Tibial nerve (tissue), 4 donors: ENCODE results near the gene SHC2. TPM values are rescaled to one million over a fixed set of nuclear protein-coding genes. Genes with fewer than 3 reads are reported as not detected.

ENCODE experiments used
- DNase-seq, 2 donors: peaks; one replicate each; pipeline ENCODE4 v3.0.0-alpha.2; 2019; ENCODE audit warnings: low spot score in 2 of 2
- H3K27ac ChIP-seq, 4 donors: fragments of 200-600 bp; sonication (generic) in 3 of 4; one replicate each; pipeline ENCODE4 v1.5.1; 2017 to 2019; ENCODE audit warnings: mild to moderate bottlenecking in 1 of 4
- H3K27me3 ChIP-seq, 2 donors: fragments of 200-600 bp; sonication (generic) in 1 of 2; one replicate each; pipeline versions ENCODE4 v1.5.1 to v1.6.0; 2017 to 2019
- H3K36me3 ChIP-seq, 3 donors: fragments of 200-600 bp; sonication (generic); one replicate each; pipeline ENCODE4 v1.5.1; 2018 to 2019
- H3K4me1 ChIP-seq, 4 donors: fragments of 200-600 bp; sonication (generic) in 3 of 4; one replicate each; pipeline ENCODE4 v1.5.1; 2017 to 2019
- H3K4me3 ChIP-seq, 4 donors: fragments of 200-600 bp; sonication (generic) in 3 of 4; one replicate each; pipeline ENCODE4 v1.5.1; 2017 to 2019; ENCODE audit warnings: mild to moderate bottlenecking in 1 of 4, moderate library complexity in 1 of 4
- H3K9me3 ChIP-seq, 4 donors: fragments of 200-600 bp; sonication (generic) in 3 of 4; one replicate each; pipeline ENCODE4 v1.5.1; 2017 to 2019
- CTCF ChIP-seq, 5 experiments: fragments of 200-600 bp in 3 of 5; fragments of 450-650 bp in 2 of 5; sonication (generic) in 3 of 5; IDR thresholded peaks; one replicate each; pipeline ENCODE4 v1.5.1; 2016 to 2019; ENCODE audit warnings: antibody characterized with exemption in 5 of 5, mild to moderate bottlenecking in 3 of 5, moderate library complexity in 2 of 5
- EP300 ChIP-seq, 2 donors: sonication (generic); formaldehyde crosslinking; IDR thresholded peaks; one replicate each; pipeline ENCODE4 v1.6.1; 2017; ENCODE audit warnings: antibody characterized with exemption in 2 of 2, mild to moderate bottlenecking in 1 of 2
- POLR2A ChIP-seq, 2 donors: fragments of 450-650 bp; IDR thresholded peaks; one replicate each; pipeline ENCODE4 v1.6.1; 2017; ENCODE audit warnings: antibody characterized with exemption in 2 of 2, mild to moderate bottlenecking in 2 of 2, moderate library complexity in 2 of 2
- WGBS, 2 donors: methylation state at CpG; one replicate each; pipeline ENCODE4 v1.1.5; 2018; 5-methylcytosine and 5-hydroxymethylcytosine counted together
- total RNA-seq, 4 donors: library from RNA; depleted of rRNA; stranded (reverse); fragments of >200 nt; gene quantifications; one replicate each; pipeline ENCODE4 v1.1.0, GENCODE V29; 2016

SHC2 gene
- total RNA-seq, 4 donors from 2014 or later: 13.5 to 41.1 (median 22.9) TPM

DNA sequence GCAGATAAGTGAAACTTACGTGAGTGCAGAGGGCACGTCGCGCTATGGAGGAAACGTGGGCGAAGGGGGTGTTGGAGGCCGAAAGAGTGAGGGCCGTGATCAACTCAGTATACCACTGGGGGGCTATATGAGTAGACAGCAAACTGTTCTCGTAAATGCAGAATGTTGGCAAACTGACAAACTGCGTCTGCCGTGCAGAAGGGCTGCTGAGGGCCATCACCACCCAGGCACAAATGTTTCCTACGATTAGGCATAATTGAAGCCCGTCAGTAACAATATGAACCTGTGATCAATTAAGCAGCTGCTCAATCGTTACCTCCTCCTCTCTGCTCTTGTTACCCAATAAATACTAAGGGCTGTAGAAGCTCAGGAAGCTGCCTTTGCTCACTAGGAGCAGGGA, 18.1 kb upstream of the SHC2 start:
- Histone ChIP-seq H3K4me3 (no peak overlapping the region), H3K27ac (no peak overlapping the region), H3K27me3 (peaks cover 0 to 4% of the 10 kb centered on the region in 2 donors), H3K9me3 (peaks cover 0 to 11% (median 0%) of the 10 kb centered on the region in 4 donors), H3K4me1 (peaks cover 0 to 6% (median 2%) of the 10 kb centered on the region in 4 donors), H3K36me3 (no peaks in the 10 kb centered on the region)
- TF ChIP-seq CTCF (IDR thresholded peaks at IDR 0.05): no peak
- no peak for TF ChIP-seq EP300 (IDR thresholded peaks at IDR 0.05)
- WGBS, 2 donors: 59 to 61% methylated on average over 14 of the region's 14 CpGs
- DNase-seq: no peak

- no peak overlapping the region for H3K27ac ChIP-seq
- no peak for DNase-seq
- WGBS, 2 donors: 75 to 81% methylated on average over 26 of the region's 26 CpGs
- TF ChIP-seq CTCF (IDR thresholded peaks at IDR 0.05): no peak
- no peak for TF ChIP-seq POLR2A (IDR thresholded peaks at IDR 0.05)
- no peak for TF ChIP-seq EP300 (IDR thresholded peaks at IDR 0.05)
- no peak overlapping the region for H3K4me3 ChIP-seq
- peaks cover 0 to 6% (median 2%) of the 10 kb centered on the region in 4 donors for H3K4me1 ChIP-seq
- H3K36me3 ChIP-seq: no peaks in the 10 kb centered on the region
- H3K27me3 ChIP-seq: peaks cover 0 to 4% of the 10 kb centered on the region in 2 donors
- peaks cover 0 to 11% (median 0%) of the 10 kb centered on the region in 4 donors for H3K9me3 ChIP-seq
These were observed 17.5 kb upstream of the SHC2 start for GRCh38 chr19:478236-478903.

DNA sequence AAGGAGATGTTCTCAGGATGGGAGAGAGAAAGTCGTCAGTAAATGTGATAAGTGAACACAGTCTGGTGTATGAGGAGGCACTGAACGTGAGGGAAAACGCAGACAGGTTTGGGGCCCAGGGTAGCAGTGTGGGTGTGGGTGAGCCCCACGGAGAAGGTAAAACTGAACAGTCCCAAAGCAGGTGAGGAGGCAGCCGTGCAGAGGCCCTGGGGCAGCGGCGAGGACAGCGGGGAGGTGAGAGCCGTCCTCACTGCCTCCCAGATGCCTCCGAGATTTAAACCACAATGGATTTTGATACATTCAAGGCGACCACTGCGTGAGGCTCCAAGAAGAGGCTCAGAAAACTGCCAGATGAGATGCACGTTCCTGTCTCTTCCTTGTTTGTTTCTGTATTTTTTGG, 14.5 kb upstream of the SHC2 start:
- 88% methylated on average over 13 of the region's 13 CpGs for whole genome bisulfite sequencing, 2 donors
- no peak for TF ChIP-seq POLR2A (IDR thresholded peaks at IDR 0.05)
- Histone ChIP-seq H3K27ac (no peak overlapping the region), H3K27me3 (peaks cover 0 to 4% of the 10 kb centered on the region in 2 donors), H3K9me3 (peaks cover 0 to under 1% (median 0%) of the 10 kb centered on the region in 4 donors), H3K36me3 (no peaks in the 10 kb centered on the region), H3K4me1 (peaks cover 0 to 6% (median 2%) of the 10 kb centered on the region in 4 donors), H3K4me3 (no peak overlapping the region)
- no peak for DNase-seq

DNA sequence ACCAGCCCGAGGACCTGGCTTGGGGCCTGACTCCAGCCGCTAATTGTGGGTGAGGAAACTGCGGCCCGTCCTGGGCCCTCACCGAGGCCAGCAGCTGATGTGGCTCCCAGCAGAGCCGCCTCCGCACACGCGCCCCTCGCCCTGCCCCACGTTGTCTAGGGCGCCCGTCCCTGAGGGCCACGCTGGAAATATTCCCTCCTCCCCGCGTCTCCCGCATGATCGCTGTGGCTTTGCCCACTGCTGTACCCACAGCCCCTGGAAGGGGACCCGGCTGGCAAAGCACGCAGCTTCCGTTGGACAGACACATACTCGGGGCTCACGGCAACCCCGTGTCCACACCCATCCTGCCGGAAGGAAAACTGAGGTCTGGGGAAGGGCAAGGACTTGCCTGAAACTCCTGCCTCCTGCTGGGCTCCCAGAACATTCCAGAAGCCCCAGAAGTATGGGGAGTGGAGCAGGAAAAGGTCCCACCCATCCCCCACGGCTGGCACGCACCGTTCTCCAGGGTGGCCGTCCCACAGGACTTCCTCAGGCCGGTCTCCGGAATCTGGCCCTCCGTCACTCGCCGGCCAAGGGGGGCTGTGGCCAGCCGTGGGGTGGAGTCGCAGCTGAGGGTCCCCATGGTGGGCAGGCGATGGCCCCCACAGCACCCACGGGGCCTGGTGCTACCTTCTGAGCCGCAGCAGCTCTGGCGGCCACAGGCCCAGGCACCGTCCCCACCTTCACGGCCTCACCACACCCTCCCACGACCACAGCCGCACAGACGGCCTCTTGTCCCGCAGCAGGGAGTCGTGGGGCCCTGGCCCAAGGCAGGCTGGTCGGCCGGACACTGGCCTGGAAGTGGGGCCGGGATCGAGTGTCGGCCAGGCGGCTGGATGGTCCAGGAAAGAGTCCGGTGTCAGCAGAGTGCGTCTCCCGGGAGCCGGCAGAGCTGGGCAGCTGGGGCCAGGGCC, 13.6 kb upstream of the SHC2 start:
- H3K27ac ChIP-seq: no peak overlapping the region
- WGBS, 2 donors: 52 to 59% methylated on average over 26 to 43 of the region's 57 CpGs
- H3K4me1 ChIP-seq: no peaks in the 10 kb centered on the region
- TF ChIP-seq EP300 (IDR thresholded peaks at IDR 0.05) (no peak), POLR2A (IDR thresholded peaks at IDR 0.05) (no peak), CTCF (IDR thresholded peaks at IDR 0.05) (no peak)
- no peak for DNase-seq
- H3K4me3 ChIP-seq: no peak overlapping the region
- H3K27me3 ChIP-seq: peaks cover 0 to 4% of the 10 kb centered on the region in 2 donors
- H3K9me3 ChIP-seq: no peaks in the 10 kb centered on the region
- H3K36me3 ChIP-seq: no peaks in the 10 kb centered on the region

GRCh38 chr19:472005-472858, 11.4 kb upstream of the SHC2 start:
- 57 to 64% methylated on average over 20 to 22 of the region's 23 CpGs for WGBS, 2 donors
- Histone ChIP-seq H3K27ac (no peak overlapping the region), H3K9me3 (no peaks in the 10 kb centered on the region), H3K4me1 (no peaks in the 10 kb centered on the region), H3K36me3 (no peaks in the 10 kb centered on the region), H3K27me3 (peaks cover 0 to 4% of the 10 kb centered on the region in 2 donors), H3K4me3 (no peak overlapping the region)
- no peak for DNase-seq
- no peak for TF ChIP-seq EP300 (IDR thresholded peaks at IDR 0.05)
